K562 (cell line): Measurements from ENCODE around the gene ACHE. TPM values are rescaled to one million over a fixed set of nuclear protein-coding genes. Genes with fewer than 3 reads are reported as not detected.
A peak's percentile ranks its signal among the peaks of the same experiment; 100 is the strongest.

Source experiments
- ATAC-seq: fragments of 200-7000 bp; cut with Tn5 transposase; 3 replicates; pipeline ENCODE4 v1.9.1; 2020; ENCODE audit warnings: moderate library complexity
- BruUV-seq: library from RNA; stranded (reverse); fragments of 400-500 nt; replicated peaks from 2 replicates; lab custom pipeline; 2021; lab: Mats Ljungman, UMichigan
- CTCF ChIA-PET: fragments of 300-600 bp; formaldehyde crosslinking; extraction: SDS; loops from one replicate; lab custom pipeline; 2021; ENCODE audit warnings: low intra/inter-chr PET ratio; lab: Yijun Ruan, JAX
- POLR2A ChIA-PET: fragments of 300-600, 350-650 bp; sonication (Branson Sonifier 250); formaldehyde crosslinking; extraction: SDS; loops from one replicate; lab custom pipeline; 2021; ENCODE audit warnings: antibody characterized with exemption, inconsistent platforms; lab: Yijun Ruan, JAX
- DNase-seq, 4 experiments: peaks; one replicate each; pipeline versions ENCODE4 v3.0.0 to v3.0.0-alpha.2; 2011 to 2018; ENCODE audit warnings: low spot score in 3 of 4, mixed read lengths in 3 of 4; ENCODE audit errors: extremely low read depth in 1 of 4
- FAIRE-seq: peaks from 2 replicates; lab custom pipeline; 2011; peaks lifted over from hg19 to GRCh38; lab: Jason Lieb, UNC
- H2AFZ ChIP-seq: 2 replicates; pipeline ENCODE4 v1.6.0; 2011; ENCODE audit warnings: low read depth, low read length, control low read depth, inconsistent platforms
- H3K27ac ChIP-seq: fragments of 200-600 bp; 3 replicates; pipeline ENCODE4 v1.8.0; 2011; ENCODE audit warnings: low read depth, mild to moderate bottlenecking, control low read depth, inconsistent platforms, low read length, moderate library complexity, mixed read lengths; ENCODE audit errors: extremely low read depth
- H3K27me3 ChIP-seq, 2 experiments: fragments of 300-600 bp in 1 of 2; 2 replicates in 1 of 2; 3 replicates in 1 of 2; pipeline versions ENCODE4 v1.6.0 to v1.8.0; 2011; ENCODE audit warnings: inconsistent platforms in 2 of 2, low read length in 2 of 2, mild to moderate bottlenecking in 1 of 2, mixed read lengths in 1 of 2, moderate library complexity in 1 of 2; ENCODE audit not compliant: control insufficient read depth in 2 of 2, insufficient read depth in 2 of 2
- H3K36me3 ChIP-seq: fragments of 300-600 bp; 3 replicates; pipeline ENCODE4 v1.8.0; 2011; ENCODE audit warnings: mild to moderate bottlenecking, low read length, inconsistent platforms; ENCODE audit not compliant: control insufficient read depth, insufficient read depth
- H3K4me1 ChIP-seq, 2 experiments: fragments of 200-600 bp in 1 of 2; replicated peaks in 1 of 2; 2 replicates in 1 of 2; 3 replicates in 1 of 2; pipeline versions ENCODE4 v1.5.1 to v1.8.0; 2011; ENCODE audit warnings: inconsistent platforms in 2 of 2, low read length in 2 of 2, mild to moderate bottlenecking in 1 of 2, mixed read lengths in 1 of 2, moderate library complexity in 1 of 2; ENCODE audit not compliant: control insufficient read depth in 2 of 2, insufficient read depth in 2 of 2
- H3K4me2 ChIP-seq: 2 replicates; pipeline ENCODE4 v1.6.1; 2011; ENCODE audit warnings: low read length, control low read depth, inconsistent platforms, mixed read lengths; ENCODE audit not compliant: insufficient read depth
- H3K4me3 ChIP-seq: fragments of 200-600 bp; sonication (generic), shearing (Covaris generic); 2 replicates; pipeline ENCODE4 v1.5.1; 2016; ENCODE audit warnings: control low read depth, inconsistent platforms
- H3K79me2 ChIP-seq: fragments of 200-600 bp; 3 replicates; pipeline ENCODE4 v1.8.0; 2011; ENCODE audit warnings: low read length, inconsistent platforms; ENCODE audit not compliant: control insufficient read depth, insufficient read depth
- H3K9ac ChIP-seq, 2 experiments: 2 replicates each; pipeline versions ENCODE4 v1.6.0 to v1.6.1; 2011; ENCODE audit warnings: low read depth in 2 of 2, low read length in 2 of 2, control low read depth in 1 of 2, inconsistent platforms in 1 of 2, mild to moderate bottlenecking in 1 of 2, mixed read lengths in 1 of 2; ENCODE audit not compliant: insufficient read depth in 1 of 2
- H3K9me1 ChIP-seq: one replicate; pipeline ENCODE4 v1.6.0; 2011; ENCODE audit warnings: inconsistent platforms, mild to moderate bottlenecking, low read length, moderate library complexity; ENCODE audit not compliant: control insufficient read depth, insufficient read depth
- H3K9me3 ChIP-seq: replicated peaks from 2 replicates; pipeline ENCODE4 v1.5.1; 2011; ENCODE audit warnings: low read depth, low read length, inconsistent platforms; ENCODE audit not compliant: control insufficient read depth, insufficient read depth
- H4K20me1 ChIP-seq: replicated peaks from 2 replicates; pipeline ENCODE4 v1.6.1; 2011; ENCODE audit warnings: low read length, inconsistent platforms, mixed read lengths; ENCODE audit not compliant: control insufficient read depth, insufficient read depth
- CBX3 ChIP-seq, 2 experiments: IDR thresholded peaks; 1 replicate in 1 of 2; 2 replicates in 1 of 2; pipeline ENCODE4 v1.6.1; 2012; ENCODE audit warnings: inconsistent platforms in 2 of 2, low read length in 2 of 2, borderline replicate concordance in 1 of 2, control low read depth in 1 of 2
- CC2D1A ChIP-seq: fragments of 450-650 bp; IDR thresholded peaks from 2 replicates; pipeline ENCODE4 v1.6.1; 2017; ENCODE audit warnings: mild to moderate bottlenecking
- ETV1 ChIP-seq: fragments of 450-650 bp; conservative IDR thresholded peaks from 2 replicates; pipeline ENCODE4 v1.6.1; 2016; ENCODE audit warnings: missing genetic modification characterization, control low read depth, low read depth, missing compliant biosample characterization
- FOXK2 ChIP-seq, 2 experiments: fragments of 450-650 bp; IDR thresholded peaks in 1 of 2; conservative IDR thresholded peaks in 1 of 2; 2 replicates each; pipeline ENCODE4 v1.6.1; 2016; ENCODE audit warnings: low read depth in 2 of 2, mild to moderate bottlenecking in 1 of 2
- FOXO4 ChIP-seq: fragments of 450-650 bp; formaldehyde crosslinking; IDR thresholded peaks from 2 replicates; pipeline ENCODE4 v1.4.0; 2020; ENCODE audit warnings: mild to moderate bottlenecking, moderate library complexity
- MITF ChIP-seq: IDR thresholded peaks from 2 replicates; pipeline ENCODE4 v1.6.1; 2014; ENCODE audit warnings: antibody characterized with exemption
- PTBP1 ChIP-seq: fragments of 200-400 bp; formaldehyde crosslinking; IDR thresholded peaks from 2 replicates; pipeline ENCODE4 v1.6.1; 2017; ENCODE audit warnings: low read depth, low read length
- RBM14 ChIP-seq: fragments of 200-400 bp; formaldehyde crosslinking; IDR thresholded peaks from 2 replicates; pipeline ENCODE4 v1.6.1; 2018; ENCODE audit warnings: low read depth, mild to moderate bottlenecking, low read length, moderate library complexity, borderline replicate concordance; ENCODE audit not compliant: insufficient read depth
- RBM25 ChIP-seq: fragments of 200-400 bp; formaldehyde crosslinking; IDR thresholded peaks from 2 replicates; pipeline ENCODE4 v1.6.1; 2018; ENCODE audit warnings: low read length, low read depth, moderate library complexity; ENCODE audit not compliant: severe bottlenecking
- RBM39 ChIP-seq: fragments of 200-400 bp; formaldehyde crosslinking; optimal IDR thresholded peaks from 2 replicates; pipeline ENCODE3; 2018; ENCODE audit warnings: low read depth, low read length
- ZBTB9 ChIP-seq: fragments of 450-650 bp; formaldehyde crosslinking; IDR thresholded peaks from 2 replicates; pipeline ENCODE4 v1.4.0; 2020; ENCODE audit warnings: mild to moderate bottlenecking, moderate library complexity
- ZMIZ1 ChIP-seq, 2 experiments: fragments of 150-350 bp in 1 of 2; IDR thresholded peaks; 2 replicates each; pipeline ENCODE4 v1.6.1; 2012 to 2016; ENCODE audit warnings: low read depth in 2 of 2, low read length in 2 of 2, mild to moderate bottlenecking in 1 of 2, moderate library complexity in 1 of 2
- ZNF124 ChIP-seq: sonication (generic); formaldehyde crosslinking; IDR thresholded peaks from 2 replicates; pipeline ENCODE4 v1.8.1; 2022; ENCODE audit warnings: missing genetic modification reagents
- ZNF253 ChIP-seq: fragments of 250-450 bp; sonication (Bioruptor Pico); conservative IDR thresholded peaks from 2 replicates; pipeline ENCODE4 v1.6.1; 2021; ENCODE audit warnings: mild to moderate bottlenecking
- ZNF354B ChIP-seq: fragments of 250-450 bp; sonication (Bioruptor Pico); IDR thresholded peaks from 2 replicates; pipeline ENCODE4 v1.4.0; 2020
- WGBS: fragments of 100-300 bp; shearing (Covaris generic); methylation state at CpG from one replicate; pipeline ENCODE4 v1.1.6; 2016; ENCODE audit warnings: low coverage, mixed read lengths; ENCODE audit not compliant: insufficient coverage; ENCODE audit errors: missing lambda C conversion rate; 5-methylcytosine and 5-hydroxymethylcytosine counted together
- in situ Hi-C: fragments of 300-500 bp; cut with MboI; formaldehyde crosslinking; loops from 4 replicates; pipeline ENCODE4 v1.15.0; 2018; ENCODE audit warnings: inconsistent platforms, mixed read lengths
- intact Hi-C: fragments of 100-400 bp; cut with micrococcal nuclease; formaldehyde crosslinking; loops from 2 replicates; pipeline ENCODE4 v1.14.2; 2022
- polyA plus RNA-seq, 8 experiments: library from polyadenylated mRNA; depleted of rRNA in 4 of 8; stranded (reverse) in 5 of 8; unstranded in 3 of 8; fragments of >200 nt; fragmentation: Nextera tagmentation in 2 of 8; fragmentation: Illumina TruSeq in 1 of 8; extraction: Ambion mirVana in 2 of 8; extraction: Trizol in 1 of 8; gene quantifications; 2 replicates each; pipeline versions ENCODE4 v1.2.1 to v1.2.3, GENCODE V29; 2011 to 2014; ENCODE audit warnings: inconsistent platforms in 1 of 8, missing spikeins in 1 of 8
- total RNA-seq, 7 experiments: library from RNA; depleted of rRNA in 6 of 7; stranded (reverse); fragments of >200 nt in 6 of 7; fragmentation: Illumina TruSeq in 2 of 7; extraction: Trizol in 2 of 7; gene quantifications; 2 replicates each; pipeline versions ENCODE4 v1.2.1 to v1.2.3, GENCODE V29; 2011 to 2021; ENCODE audit warnings: low replicate concordance in 1 of 7

ACHE gene
- total and polyA plus RNA-seq, 9 of the 15 experiments (the other 6 are each of a cell fraction or from before 2014, with no cell fraction given), result 0.04 to 8.8 (median 1.9) TPM

- Histone ChIP-seq H3K4me3 (no peak overlapping the region), H4K20me1 (no peaks in the 10 kb centered on the region), H3K79me2 (no peaks in the 10 kb centered on the region; the same call in 2 of the 3 replicates), H3K4me1 (peaks cover 26 to 46% of the 10 kb centered on the region in 2 experiments), H3K36me3 (no peaks in the 10 kb centered on the region), H3K9ac (no peak overlapping the region), H3K9me3 (no peaks in the 10 kb centered on the region), H2AFZ (no peak overlapping the region), H3K4me2 (no peak overlapping the region), H3K27me3 (no peaks in the 10 kb centered on the region), H3K9me1 (no peaks in the 10 kb centered on the region), H3K27ac (no peak overlapping the region)
- ChIA-PET POLR2A (interaction anchor here (1.5 to 2.1 kb wide), 2 partner anchors 11 to 59 kb away, joined by 4 to 7 read pairs; no protein-coding TSS in a partner anchor), CTCF (interaction anchor here (0.6 to 1.8 kb wide), 3 partner anchors 109 to 160 kb away, joined by 3 to 9 read pairs (median 3); no protein-coding TSS in a partner anchor)
- ATAC-seq (no peak), DNase-seq (no peak), FAIRE-seq (no peak)
- 71% methylated on average over 5 of the region's 5 CpGs for WGBS
- intact Hi-C loops (loop anchor here (5.0 kb wide), 3 partner anchors 178 to 383 kb away; no protein-coding TSS in a partner anchor), in situ Hi-C loops (no loop called here)
- BruUV-seq, result no TSS peak
- TF ChIP-seq RBM25, result peak; percentile 87
- no peak for TF ChIP-seq ETV1 (tag)
- TF ChIP-seq ZMIZ1 (IDR thresholded peaks at IDR 0.05; ENCODE audit: low read depth in 2 of 2, low read length in 2 of 2), result no peak
- no peak for TF ChIP-seq FOXK2 (conservative IDR thresholded peaks at IDR 0.05 in 1 of 2, IDR thresholded peaks at IDR 0.05 in 1 of 2; ENCODE audit: low read depth in 2 of 2)
- no peak for TF ChIP-seq FOXO4 (CRISPR knock-in tag)
- TF ChIP-seq PTBP1, result 0 out of 2 replicates have a peak, but pooled peaks have one; percentile 67
- no peak for TF ChIP-seq RBM39
- no peak for TF ChIP-seq ZBTB9 (CRISPR knock-in tag)
- TF ChIP-seq CBX3 (IDR thresholded peaks at IDR 0.05; ENCODE audit: borderline replicate concordance in 1 of 2, low read length in 2 of 2), result peak in 1 of 2 experiments; percentile 75; a peak in 1 of 3 replicates
- no peak for TF ChIP-seq CC2D1A
- TF ChIP-seq ZNF354B (CRISPR knock-in tag), result no peak
- no peak for TF ChIP-seq ZNF253 (CRISPR knock-in tag)
- TF ChIP-seq RBM14, result no peak
- no peak for TF ChIP-seq ZNF124 (CRISPR knock-in tag)
- no peak for TF ChIP-seq MITF
These were observed 3.7 kb upstream of the ACHE start for GRCh38 chr7:100899432-100899831.
